Body of pancreas (tissue), 4 donors: Measurements from ENCODE around the gene CDC42EP4. TPM values are rescaled to one million over a fixed set of nuclear protein-coding genes. Genes with fewer than 3 reads are reported as not detected.
A peak's percentile ranks its signal among the peaks of the same experiment; 100 is the strongest.

ENCODE experiments used
- ATAC-seq: fragments of 150-250 bp; one replicate; pipeline ENCODE4 v1.9.1; 2016
- DNase-seq, 4 donors: peaks; one replicate each; pipeline ENCODE4 v3.0.0-alpha.2; 2019
- H3K27ac ChIP-seq, 4 donors: fragments of 200-600 bp; sonication (generic); 1 replicate in 3 of 4; 2 replicates in 1 of 4; pipeline versions ENCODE4 v1.5.1 to v1.6.1; 2016 to 2019; ENCODE audit warnings: mild to moderate bottlenecking in 1 of 4, mixed read lengths in 1 of 4, moderate library complexity in 1 of 4
- H3K27me3 ChIP-seq, 2 donors: fragments of 200-600 bp; sonication (generic); one replicate each; pipeline ENCODE4 v1.6.0; 2016; ENCODE audit warnings: mild to moderate bottlenecking in 1 of 2
- H3K36me3 ChIP-seq, 2 donors: fragments of 200-600 bp; sonication (generic); replicated peaks in 1 of 2; 2 replicates each; pipeline ENCODE4 v1.5.1; 2016; ENCODE audit warnings: low read depth in 2 of 2; ENCODE audit not compliant: insufficient read depth in 1 of 2
- H3K4me1 ChIP-seq: fragments of 200-600 bp; sonication (generic); one replicate; pipeline ENCODE4 v1.6.0; 2016
- H3K4me3 ChIP-seq, 2 donors: fragments of 200-600 bp; sonication (generic); 1 replicate in 1 of 2; 2 replicates in 1 of 2; pipeline ENCODE4 v1.5.1; 2016 to 2019
- H3K9me3 ChIP-seq, 3 donors: fragments of 200-600 bp; sonication (generic); 1 replicate in 2 of 3; 2 replicates in 1 of 3; pipeline ENCODE4 v1.5.1; 2016
- CTCF ChIP-seq, 7 experiments: fragments of 450-650 bp in 4 of 7; fragments of 200-600 bp in 3 of 7; sonication (generic) in 3 of 7; IDR thresholded peaks; one replicate each; pipeline ENCODE4 v1.5.1; 2016 to 2019; ENCODE audit warnings: antibody characterized with exemption in 7 of 7
- POLR2A ChIP-seq, 3 donors: fragments of 450-650 bp; IDR thresholded peaks; one replicate each; pipeline ENCODE4 v1.6.1; 2016; ENCODE audit warnings: antibody characterized with exemption in 3 of 3, mild to moderate bottlenecking in 2 of 3
- WGBS, 2 donors: methylation state at CpG; one replicate each; pipeline ENCODE4 v1.1.5; 2017; 5-methylcytosine and 5-hydroxymethylcytosine counted together
- intact Hi-C: fragments of 100-400 bp; cut with DNase I; formaldehyde crosslinking; loops from one replicate; pipeline ENCODE4 v1.15.1; 2023
- total RNA-seq, 2 donors: library from RNA; depleted of rRNA; stranded (reverse); fragments of >200 nt; gene quantifications; one replicate each; pipeline ENCODE4 v1.1.0, GENCODE V29; 2016

Gene CDC42EP4
- total RNA-seq, 2 donors from 2014 or later = 47.0 to 60.6 TPM

GRCh38 chr17:73318427-73318813, 6.6 kb upstream of the CDC42EP4 start:
- no peak overlapping the region for H3K27ac ChIP-seq
- TF ChIP-seq CTCF (IDR thresholded peaks at IDR 0.05) = no peak
- TF ChIP-seq POLR2A (IDR thresholded peaks at IDR 0.05) = no peak
- ATAC-seq (no peak), DNase-seq (no peak)
- no peaks in the 10 kb centered on the region for H3K36me3 ChIP-seq
- H3K4me1 ChIP-seq = peaks cover 14% of the 10 kb centered on the region
- H3K9me3 ChIP-seq = no peaks in the 10 kb centered on the region
- no peaks in the 10 kb centered on the region for H3K27me3 ChIP-seq
- intact Hi-C loops = loop anchor here (5.0 to 10.0 kb wide), 2 partner anchors 44 to 64 kb away; no protein-coding TSS in a partner anchor
- no peak overlapping the region for H3K4me3 ChIP-seq
- 95 to 96% methylated on average over 7 to 8 of the region's 8 CpGs for whole genome bisulfite sequencing, 2 donors

- no peaks in the 10 kb centered on the region for H3K9me3 ChIP-seq
- H3K27me3 ChIP-seq = no peaks in the 10 kb centered on the region
- intact Hi-C loops = loop anchor here (5.0 to 10.0 kb wide), 2 partner anchors 45 to 63 kb away; no protein-coding TSS in a partner anchor
- H3K4me1 ChIP-seq = peaks cover 16% of the 10 kb centered on the region
- DNase-seq (no peak), ATAC-seq (no peak)
- peak overlapping the region in 1 of 4 donors; percentile 24 for H3K27ac ChIP-seq
- H3K36me3 ChIP-seq = no peaks in the 10 kb centered on the region
- WGBS, 2 donors = 59 to 67% methylated on average over 9 of the region's 9 CpGs
- no peak for TF ChIP-seq CTCF (IDR thresholded peaks at IDR 0.05)
- TF ChIP-seq POLR2A (IDR thresholded peaks at IDR 0.05) = no peak
- no peak overlapping the region for H3K4me3 ChIP-seq
Observed at GRCh38 chr17:73317513-73318426, 6.0 kb upstream of the CDC42EP4 start.

GRCh38 chr17:73316919-73317505, 5.2 kb upstream of the CDC42EP4 start:
- H3K36me3 ChIP-seq = no peaks in the 10 kb centered on the region
- intact Hi-C loops = loop anchor here (5.0 to 10.0 kb wide), 2 partner anchors 45 to 62 kb away; no protein-coding TSS in a partner anchor
- peak in 1 of 4 donors; percentile 27 for DNase-seq
- no peak overlapping the region for H3K4me3 ChIP-seq
- H3K4me1 ChIP-seq = peaks cover 22% of the 10 kb centered on the region
- no peaks in the 10 kb centered on the region for H3K9me3 ChIP-seq
- TF ChIP-seq POLR2A (IDR thresholded peaks at IDR 0.05) (no peak), CTCF (IDR thresholded peaks at IDR 0.05) (no peak)
- H3K27me3 ChIP-seq = no peaks in the 10 kb centered on the region
- 57 to 62% methylated on average over 6 to 8 of the region's 8 CpGs for WGBS, 2 donors
- ATAC-seq = no peak
- peak overlapping the region in 2 of 4 donors; percentile 24 to 32 for H3K27ac ChIP-seq

GRCh38 chr17:73315471-73315870, 3.7 kb upstream of the CDC42EP4 start:
- Histone ChIP-seq H3K36me3 (no peaks in the 10 kb centered on the region), H3K9me3 (no peaks in the 10 kb centered on the region), H3K4me1 (peaks cover 22% of the 10 kb centered on the region), H3K4me3 (no peak overlapping the region), H3K27ac (no peak overlapping the region), H3K27me3 (no peaks in the 10 kb centered on the region)
- 60 to 66% methylated on average over 4 to 5 of the region's 5 CpGs for WGBS, 2 donors
- intact Hi-C loops = loop anchor here (5.0 to 10.0 kb wide), 2 partner anchors 47 to 61 kb away; no protein-coding TSS in a partner anchor
- ATAC-seq (no peak), DNase-seq (no peak)
- TF ChIP-seq POLR2A (IDR thresholded peaks at IDR 0.05) = no peak
- TF ChIP-seq CTCF (IDR thresholded peaks at IDR 0.05) = no peak
